ENCODE data around the gene MCTP2. TPM values are rescaled to one million over a fixed set of nuclear protein-coding genes. Genes with fewer than 3 reads are reported as not detected.

MCTP2 gene
- total and polyA plus RNA-seq, 9 of the 15 experiments (the other 6 are each of a cell fraction or from before 2014, with no cell fraction given) = 0.07 TPM; not detected in 8

- no peak for TF ChIP-seq ELK3 (CRISPR knock-in tag; IDR thresholded peaks at IDR 0.05)
- TF ChIP-seq MXD1 (CRISPR knock-in tag; IDR thresholded peaks at IDR 0.05; ENCODE audit: borderline replicate concordance, poor library complexity, severe bottlenecking) = no peak
- no peak for TF ChIP-seq BCOR (IDR thresholded peaks at IDR 0.05)
- TF ChIP-seq CREB3 (tag; conservative IDR thresholded peaks at IDR 0.05; ENCODE audit: low read depth) = no peak
- no peak for TF ChIP-seq CHAMP1 (IDR thresholded peaks at IDR 0.05)
- TF ChIP-seq PHB (CRISPR knock-in tag; IDR thresholded peaks at IDR 0.05) = no peak
These were observed 300.9 kb downstream of the MCTP2 start (continued) for GRCh38 chr15:94532226-94532625.

All from K562 (cell line).